ENCODE data around the gene GPR62.

GRCh38 chr3:51949121-51949520 lies 6.1 kb upstream of the GPR62 start:
- TF ChIP-seq POLR2A (IDR thresholded peaks at IDR 0.05) (no peak), CTCF (IDR thresholded peaks at IDR 0.05) (no peak)

Measured in sigmoid colon (tissue), 3 donors.